ENCODE measurements around the gene TP73. TPM values are rescaled to one million over a fixed set of nuclear protein-coding genes. Genes with fewer than 3 reads are reported as not detected.

TP73 gene
- polyA plus RNA-seq, 1 donor from 2014 or later, result not detected

GRCh38 chr1:3721955-3722465, 69.7 kb downstream of the TP73 start:
- no peak overlapping the region for H3K4me2 ChIP-seq (ENCODE audit: low read length)
- no peak overlapping the region for H3K27ac ChIP-seq (ENCODE audit: low read length)
- TF ChIP-seq MXI1 (conservative IDR thresholded peaks at IDR 0.05; ENCODE audit: poor library complexity, severe bottlenecking) (no peak), TAF1 (IDR thresholded peaks at IDR 0.05; ENCODE audit: low read depth) (no peak), POLR2AphosphoS5 (IDR thresholded peaks at IDR 0.05) (no peak), RAD21 (conservative IDR thresholded peaks at IDR 0.05) (no peak), SMC3 (conservative IDR thresholded peaks at IDR 0.05; ENCODE audit: poor library complexity) (no peak), EZH2 (IDR thresholded peaks at IDR 0.05; ENCODE audit: borderline replicate concordance, insufficient read depth, low read length, poor library complexity, severe bottlenecking) (no peak), REST (IDR thresholded peaks at IDR 0.05; ENCODE audit: borderline replicate concordance) (no peak), CTCF (IDR thresholded peaks at IDR 0.05; ENCODE audit: poor library complexity, severe bottlenecking) (no peak), EP300 (conservative IDR thresholded peaks at IDR 0.05; ENCODE audit: poor library complexity, severe bottlenecking) (no peak)
- H2AFZ ChIP-seq (ENCODE audit: low read depth, low read length), result no peak overlapping the region
- H3K9ac ChIP-seq (ENCODE audit: low read length), result no peak overlapping the region
- H3K36me3 ChIP-seq (ENCODE audit: insufficient read depth, low read length), result no peaks in the 10 kb centered on the region
- no peaks in the 10 kb centered on the region for H3K79me2 ChIP-seq (replicated peaks; ENCODE audit: insufficient read depth, low read length)
- H3K9me3 ChIP-seq (ENCODE audit: low read length), result no peaks in the 10 kb centered on the region
- H3K9me2 ChIP-seq (ENCODE audit: insufficient read depth, low read length), result no peaks in the 10 kb centered on the region
- H3F3A ChIP-seq (ENCODE audit: insufficient read depth, low read length, poor library complexity, severe bottlenecking), result no peaks in the 10 kb centered on the region
- no peak overlapping the region for H3K4me3 ChIP-seq (ENCODE audit: low read length)
- H4K20me1 ChIP-seq (ENCODE audit: insufficient read depth), result no peaks in the 10 kb centered on the region
- H3K27me3 ChIP-seq (ENCODE audit: insufficient read depth, low read depth, low read length), result no peaks in the 10 kb centered on the region

- Histone ChIP-seq H3K9me2 (ENCODE audit: insufficient read depth, low read length) (no peaks in the 10 kb centered on the region), H3K79me2 (replicated peaks; ENCODE audit: insufficient read depth, low read length) (no peaks in the 10 kb centered on the region), H3K9ac (ENCODE audit: low read length) (no peak overlapping the region), H3K27ac (ENCODE audit: low read length) (no peak overlapping the region), H2AFZ (ENCODE audit: low read depth, low read length) (no peak overlapping the region), H3K36me3 (ENCODE audit: insufficient read depth, low read length) (no peaks in the 10 kb centered on the region), H3K9me3 (ENCODE audit: low read length) (no peaks in the 10 kb centered on the region), H3K4me2 (ENCODE audit: low read length) (no peak overlapping the region), H3K27me3 (ENCODE audit: insufficient read depth, low read depth, low read length) (no peaks in the 10 kb centered on the region), H3F3A (ENCODE audit: insufficient read depth, low read length, poor library complexity, severe bottlenecking) (no peaks in the 10 kb centered on the region), H3K4me3 (ENCODE audit: low read length) (no peak overlapping the region), H4K20me1 (ENCODE audit: insufficient read depth) (no peaks in the 10 kb centered on the region)
- no peak for TF ChIP-seq TAF1 (IDR thresholded peaks at IDR 0.05; ENCODE audit: low read depth)
- TF ChIP-seq EP300 (conservative IDR thresholded peaks at IDR 0.05; ENCODE audit: poor library complexity, severe bottlenecking), result no peak
- TF ChIP-seq EZH2 (IDR thresholded peaks at IDR 0.05; ENCODE audit: borderline replicate concordance, insufficient read depth, low read length, poor library complexity, severe bottlenecking), result no peak
These were observed 70.5 kb downstream of the TP73 start for GRCh38 chr1:3722846-3723245.

Measured in neural cell (in vitro differentiated cells).